Glutamatergic neuron (in vitro differentiated cells): ENCODE results near the gene MT3. TPM values are rescaled to one million over a fixed set of nuclear protein-coding genes. Genes with fewer than 3 reads are reported as not detected.

Experiments
- DNase-seq: peaks from one replicate; pipeline ENCODE4 v3.0.0; 2022
- H3K27ac Mint-ChIP-seq: one replicate; pipeline ENCODE4 v1.8.0; 2020; ENCODE audit warnings: mild to moderate bottlenecking, mixed read lengths, inconsistent platforms; ENCODE audit not compliant: unreplicated experiment
- H3K27me3 Mint-ChIP-seq: one replicate; pipeline ENCODE4 v1.8.0; 2020; ENCODE audit warnings: mild to moderate bottlenecking, moderate library complexity, mixed read lengths, inconsistent platforms; ENCODE audit not compliant: unreplicated experiment
- H3K36me3 Mint-ChIP-seq: one replicate; pipeline ENCODE4 v1.8.0; 2020; ENCODE audit warnings: mild to moderate bottlenecking, mixed read lengths, inconsistent platforms; ENCODE audit not compliant: unreplicated experiment
- H3K4me1 Mint-ChIP-seq: one replicate; pipeline ENCODE4 v1.8.0; 2020; ENCODE audit warnings: mild to moderate bottlenecking, low read depth, mixed read lengths, inconsistent platforms; ENCODE audit not compliant: unreplicated experiment
- H3K4me3 Mint-ChIP-seq: one replicate; pipeline ENCODE4 v1.8.0; 2020; ENCODE audit warnings: mild to moderate bottlenecking, mixed read lengths, inconsistent platforms; ENCODE audit not compliant: unreplicated experiment
- H3K9me3 Mint-ChIP-seq: one replicate; pipeline ENCODE4 v1.8.0; 2020; ENCODE audit warnings: mild to moderate bottlenecking, moderate library complexity, mixed read lengths, inconsistent platforms; ENCODE audit not compliant: unreplicated experiment
- CTCF ChIP-seq: fragments of 200-600 bp; sonication (generic); IDR thresholded peaks from one replicate; pipeline ENCODE4 v1.5.0; 2021; ENCODE audit not compliant: partially characterized antibody, unreplicated experiment
- total RNA-seq: library from RNA; stranded (reverse); fragmentation: NEBNext Ultra II Directional; extraction: Animal tissue kit (Norgen Biotek cat#: 25700); gene quantifications from one replicate; pipeline ENCODE4 v1.2.1, GENCODE V29; 2021; ENCODE audit not compliant: unreplicated experiment

MT3 gene
- total RNA-seq, 1 donor from 2014 or later: not detected

GRCh38 chr16:56554441-56554840 lies 34.9 kb upstream of the MT3 start:
- no peaks in the 10 kb centered on the region for H3K36me3 Mint-ChIP-seq
- no peak for DNase-seq
- H3K27me3 Mint-ChIP-seq: peaks cover 7% of the 10 kb centered on the region
- no peak overlapping the region for H3K27ac Mint-ChIP-seq
- no peaks in the 10 kb centered on the region for H3K4me1 Mint-ChIP-seq
- H3K4me3 Mint-ChIP-seq: no peak overlapping the region
- H3K9me3 Mint-ChIP-seq: no peaks in the 10 kb centered on the region
- TF ChIP-seq CTCF: no peak

GRCh38 chr16:56558024-56558747 lies 31.1 kb upstream of the MT3 start:
- H3K9me3 Mint-ChIP-seq: no peaks in the 10 kb centered on the region

GRCh38 chr16:56559109-56559508 lies 30.2 kb upstream of the MT3 start:
- Mint-ChIP-seq H3K27ac (no peak overlapping the region), H3K9me3 (no peaks in the 10 kb centered on the region), H3K36me3 (no peaks in the 10 kb centered on the region), H3K27me3 (peaks cover 2% of the 10 kb centered on the region), H3K4me3 (no peak overlapping the region), H3K4me1 (no peaks in the 10 kb centered on the region)
- no peak for TF ChIP-seq CTCF
- DNase-seq: no peak

More at GRCh38 chr16:56558024-56558747, 31.1 kb upstream of the MT3 start:
- no peak for DNase-seq
- Mint-ChIP-seq H3K27ac (no peak overlapping the region), H3K36me3 (no peaks in the 10 kb centered on the region), H3K4me3 (no peak overlapping the region), H3K4me1 (no peaks in the 10 kb centered on the region), H3K27me3 (peaks cover 4% of the 10 kb centered on the region)
- no peak for TF ChIP-seq CTCF

- no peak for DNase-seq
- Mint-ChIP-seq H3K36me3 (no peaks in the 10 kb centered on the region), H3K4me3 (no peak overlapping the region), H3K27ac (no peak overlapping the region), H3K4me1 (no peaks in the 10 kb centered on the region), H3K27me3 (peaks cover 2% of the 10 kb centered on the region), H3K9me3 (no peaks in the 10 kb centered on the region)
- TF ChIP-seq CTCF: no peak
These were observed 28.9 kb upstream of the MT3 start for GRCh38 chr16:56560447-56560846.

- H3K36me3 Mint-ChIP-seq: no peaks in the 10 kb centered on the region
- H3K9me3 Mint-ChIP-seq: no peaks in the 10 kb centered on the region
- H3K4me3 Mint-ChIP-seq: no peak overlapping the region
- H3K27ac Mint-ChIP-seq: no peak overlapping the region
- H3K4me1 Mint-ChIP-seq: no peaks in the 10 kb centered on the region
- no peak for DNase-seq
- no peak for TF ChIP-seq CTCF
- H3K27me3 Mint-ChIP-seq: peaks cover 2% of the 10 kb centered on the region
These were observed 28.2 kb upstream of the MT3 start for GRCh38 chr16:56561126-56561525.
